Ascending aorta (tissue), 2 donors: ENCODE data around the gene CDR2. TPM values are rescaled to one million over a fixed set of nuclear protein-coding genes. Genes with fewer than 3 reads are reported as not detected.
A peak's percentile ranks its signal among the peaks of the same experiment; 100 is the strongest.

ENCODE experiments used
- DNase-seq, 2 donors: peaks; one replicate each; pipeline ENCODE4 v3.0.0-alpha.2; 2019; ENCODE audit warnings: low spot score in 2 of 2
- H3K27ac ChIP-seq, 2 donors: fragments of 200-600 bp; sonication (generic); one replicate each; pipeline ENCODE4 v1.5.1; 2016 to 2017; ENCODE audit warnings: mild to moderate bottlenecking in 1 of 2
- H3K27me3 ChIP-seq: fragments of 200-600 bp; sonication (generic); one replicate; pipeline ENCODE4 v1.5.1; 2017
- H3K36me3 ChIP-seq, 2 donors: fragments of 200-600 bp; sonication (generic); one replicate each; pipeline ENCODE4 v1.5.1; 2016
- H3K4me1 ChIP-seq, 2 donors: fragments of 200-600 bp; sonication (generic); one replicate each; pipeline ENCODE4 v1.5.1; 2016 to 2017; ENCODE audit warnings: mild to moderate bottlenecking in 1 of 2
- H3K4me3 ChIP-seq, 2 donors: fragments of 200-600 bp; sonication (generic); one replicate each; pipeline ENCODE4 v1.5.1; 2016 to 2017; ENCODE audit warnings: mild to moderate bottlenecking in 1 of 2
- H3K9me3 ChIP-seq, 2 donors: fragments of 200-600 bp; sonication (generic); one replicate each; pipeline ENCODE4 v1.5.1; 2016
- intact Hi-C: fragments of 100-400 bp; cut with DNase I; formaldehyde crosslinking; loops from one replicate; pipeline ENCODE4 v1.15.1; 2023
- total RNA-seq: library from RNA; depleted of rRNA; stranded (reverse); fragments of >200 nt; gene quantifications from one replicate; pipeline ENCODE4 v1.1.0, GENCODE V29; 2016
- TF ChIP-seq, protein P1 (sequence below), 3 experiments: fragments of 200-600 bp in 2 of 3; fragments of 450-650 bp in 1 of 3; sonication (generic) in 2 of 3; IDR thresholded peaks; one replicate each; pipeline ENCODE4 v1.5.1; 2016 to 2019; ENCODE audit warnings: antibody characterized with exemption in 3 of 3, mild to moderate bottlenecking in 1 of 3, moderate library complexity in 1 of 3

Gene CDR2
- 36.3 TPM for total RNA-seq

DNA sequence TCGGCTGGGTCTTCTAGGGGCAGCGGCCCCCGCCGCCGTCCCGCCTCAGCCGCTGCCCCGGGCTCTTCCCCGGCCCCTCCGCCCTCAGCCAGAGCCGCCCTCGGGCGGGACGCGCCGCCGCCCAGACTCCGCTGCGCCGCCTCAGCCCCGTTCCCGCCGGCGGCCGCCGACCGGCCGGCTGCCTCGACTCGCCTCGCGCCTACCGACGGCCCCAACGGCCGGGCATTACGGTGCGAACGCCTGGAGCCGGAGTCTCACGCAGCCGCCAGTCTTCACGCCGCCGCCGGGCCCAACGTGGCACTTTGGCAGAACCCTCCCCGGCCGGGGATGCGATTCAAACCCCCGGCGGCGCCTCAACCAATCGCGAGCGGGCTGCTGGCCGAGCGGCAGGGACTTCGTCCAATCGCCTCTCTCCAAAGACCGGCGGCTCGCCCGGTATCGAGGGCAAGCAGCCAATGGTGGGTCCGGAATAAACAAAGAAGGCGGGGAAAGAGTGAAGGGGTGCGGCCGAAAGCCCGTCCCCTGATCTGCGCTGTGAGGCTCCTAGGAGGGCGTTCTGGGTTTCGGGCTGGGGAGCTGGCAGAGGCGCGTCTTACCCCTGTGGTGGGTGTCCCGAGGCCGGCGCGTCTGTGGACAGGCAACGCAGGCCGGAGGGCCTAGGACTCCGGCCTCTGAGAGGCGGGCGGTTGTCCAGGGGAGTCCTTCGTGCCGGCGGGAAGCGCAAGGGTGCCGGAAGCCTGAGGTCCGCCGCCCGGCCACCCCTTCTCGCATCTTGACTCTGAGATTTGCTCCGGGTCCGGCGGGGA is at the start of gene CDR2:
Gene CDR2, minus strand, starts transcription at position 309 of the 806 bp plus-strand sequence. CDS start 310 bp downstream, outside the sequence.
- peak within 1 kb of the TSS; percentile 92 to 93 for H3K27ac ChIP-seq

DNA sequence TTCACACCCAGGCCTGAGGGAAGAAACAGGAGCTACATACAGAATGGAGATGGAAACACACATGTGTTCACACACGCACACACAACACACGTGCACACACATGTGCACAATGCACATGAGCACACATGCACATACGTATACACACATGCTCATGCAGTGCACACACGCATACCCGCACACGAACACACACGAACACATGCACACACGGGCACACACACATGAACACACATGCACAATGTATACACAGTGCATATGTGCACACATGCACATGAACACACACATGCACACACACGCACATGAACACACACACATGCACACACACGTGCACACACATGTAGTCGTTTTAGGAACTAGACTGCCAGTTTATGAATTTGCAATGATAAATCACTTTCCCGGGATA is 49.3 kb upstream of the CDR2 start:
- peaks cover 2 to 15% of the 10 kb centered on the region in 2 donors for H3K4me1 ChIP-seq
- peak overlapping the region in 1 of 2 donors; percentile 87 for H3K27ac ChIP-seq
- intact Hi-C loops = loop anchor here (2.0 kb wide), 1 partner anchor 49 kb away; the partner anchor contains the start of gene CDR2
- DNase-seq = no peak
- peaks cover 26 to 42% of the 10 kb centered on the region in 2 donors for H3K36me3 ChIP-seq
- TF ChIP-seq, protein P1, sequence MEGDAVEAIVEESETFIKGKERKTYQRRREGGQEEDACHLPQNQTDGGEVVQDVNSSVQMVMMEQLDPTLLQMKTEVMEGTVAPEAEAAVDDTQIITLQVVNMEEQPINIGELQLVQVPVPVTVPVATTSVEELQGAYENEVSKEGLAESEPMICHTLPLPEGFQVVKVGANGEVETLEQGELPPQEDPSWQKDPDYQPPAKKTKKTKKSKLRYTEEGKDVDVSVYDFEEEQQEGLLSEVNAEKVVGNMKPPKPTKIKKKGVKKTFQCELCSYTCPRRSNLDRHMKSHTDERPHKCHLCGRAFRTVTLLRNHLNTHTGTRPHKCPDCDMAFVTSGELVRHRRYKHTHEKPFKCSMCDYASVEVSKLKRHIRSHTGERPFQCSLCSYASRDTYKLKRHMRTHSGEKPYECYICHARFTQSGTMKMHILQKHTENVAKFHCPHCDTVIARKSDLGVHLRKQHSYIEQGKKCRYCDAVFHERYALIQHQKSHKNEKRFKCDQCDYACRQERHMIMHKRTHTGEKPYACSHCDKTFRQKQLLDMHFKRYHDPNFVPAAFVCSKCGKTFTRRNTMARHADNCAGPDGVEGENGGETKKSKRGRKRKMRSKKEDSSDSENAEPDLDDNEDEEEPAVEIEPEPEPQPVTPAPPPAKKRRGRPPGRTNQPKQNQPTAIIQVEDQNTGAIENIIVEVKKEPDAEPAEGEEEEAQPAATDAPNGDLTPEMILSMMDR (IDR thresholded peaks at IDR 0.05) = no peak
- no peaks in the 10 kb centered on the region for H3K27me3 ChIP-seq
- H3K4me3 ChIP-seq = no peak overlapping the region
- no peaks in the 10 kb centered on the region for H3K9me3 ChIP-seq

More for the DNA sequence above, at the start of gene CDR2:
- intact Hi-C loops = loop anchor here (2.0 to 10.0 kb wide), 5 partner anchors 50 to 870 kb away; partner anchors contain the start of gene POLR3E
- DNase-seq = peak; percentile 90 to 99
- H3K9me3 ChIP-seq = no peaks in the 10 kb centered on the region
- peaks cover 11 to 12% of the 10 kb centered on the region in 2 donors for H3K4me1 ChIP-seq
- H3K36me3 ChIP-seq = no peaks in the 10 kb centered on the region
- H3K4me3 ChIP-seq = peak within 1 kb of the TSS; percentile 97 to 98
- no peaks in the 10 kb centered on the region for H3K27me3 ChIP-seq
- TF ChIP-seq, protein P1 (IDR thresholded peaks at IDR 0.05) = no peak

DNA sequence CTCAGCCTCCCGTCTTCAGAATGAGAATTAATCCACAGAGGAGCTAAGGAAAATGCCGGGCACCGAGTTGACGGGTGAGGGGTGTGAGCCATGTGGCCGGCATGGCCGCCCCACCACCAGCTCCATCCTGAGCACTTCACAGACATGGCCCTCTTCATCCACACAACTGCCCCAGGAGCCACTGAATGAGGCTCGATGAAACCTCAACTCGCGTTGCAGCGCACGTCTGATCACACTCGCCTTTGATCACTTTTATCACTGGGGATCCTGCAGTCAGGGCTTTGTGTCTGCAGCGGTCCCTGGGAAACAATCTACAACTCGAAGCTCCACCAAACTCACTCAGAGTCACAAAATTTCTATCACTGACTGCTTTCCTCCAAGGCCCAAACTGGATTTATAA is 46.7 kb upstream of the CDR2 start:
- Histone ChIP-seq H3K4me1 (peaks cover 2 to 15% of the 10 kb centered on the region in 2 donors), H3K36me3 (peaks cover 14 to 25% of the 10 kb centered on the region in 2 donors), H3K4me3 (no peak overlapping the region), H3K27me3 (no peaks in the 10 kb centered on the region), H3K27ac (no peak overlapping the region), H3K9me3 (no peaks in the 10 kb centered on the region)
- intact Hi-C loops = no loop called here
- TF ChIP-seq, protein P1 (IDR thresholded peaks at IDR 0.05) = no peak
- DNase-seq = no peak

DNA sequence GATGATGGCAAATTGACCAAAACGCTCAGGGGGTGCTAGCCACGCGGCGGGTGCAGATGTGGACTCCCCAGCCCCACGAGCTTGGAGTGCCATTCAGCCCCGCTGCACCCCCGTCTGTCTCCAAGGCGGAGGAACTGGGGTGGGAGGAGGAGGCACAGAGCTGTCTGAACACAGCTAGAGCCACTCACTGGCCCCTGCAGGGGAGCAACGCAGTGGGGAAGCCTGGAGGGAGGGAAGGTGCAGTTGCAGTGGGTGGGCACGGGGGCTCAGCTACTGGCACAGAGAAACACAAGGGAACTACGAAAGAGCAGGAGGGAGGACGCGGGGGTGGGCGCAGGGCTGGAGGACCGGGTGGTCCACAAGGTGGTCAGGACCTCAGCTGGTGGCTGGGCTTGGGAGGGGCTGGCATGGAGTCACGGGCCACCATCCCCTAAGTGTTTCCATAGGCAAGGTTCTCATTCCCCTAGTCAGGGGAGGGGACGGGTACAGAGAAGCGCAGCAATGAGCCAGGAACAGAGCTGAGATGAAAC is 46.3 kb upstream of the CDR2 start:
- no peak overlapping the region for H3K27ac ChIP-seq
- H3K36me3 ChIP-seq = peaks cover 14 to 25% of the 10 kb centered on the region in 2 donors
- H3K4me3 ChIP-seq = no peak overlapping the region
- intact Hi-C loops = no loop called here
- peaks cover 2 to 15% of the 10 kb centered on the region in 2 donors for H3K4me1 ChIP-seq
- H3K27me3 ChIP-seq = no peaks in the 10 kb centered on the region
- H3K9me3 ChIP-seq = no peaks in the 10 kb centered on the region
- TF ChIP-seq, protein P1 (IDR thresholded peaks at IDR 0.05) = no peak
- DNase-seq = no peak

DNA sequence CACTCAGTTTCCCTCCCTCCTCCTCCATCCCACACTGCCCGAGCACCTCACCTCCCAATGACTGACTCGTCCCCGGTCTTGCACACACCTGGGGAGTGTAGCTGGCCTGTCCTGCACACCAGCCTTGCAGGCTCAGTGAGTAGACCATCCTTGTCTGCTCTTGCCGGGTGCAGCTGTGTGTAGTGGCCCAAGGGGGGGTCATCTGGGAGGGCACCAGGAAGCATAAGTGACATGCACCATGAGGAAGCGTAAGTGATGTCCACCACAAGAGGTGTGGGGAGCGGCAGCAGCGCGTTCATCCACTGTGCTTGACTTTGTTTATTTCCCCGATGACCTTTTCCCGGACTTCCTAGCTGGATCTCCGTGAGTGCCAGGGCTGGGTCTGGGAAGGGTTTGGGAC is 45.5 kb upstream of the CDR2 start:
- TF ChIP-seq, protein P1 (IDR thresholded peaks at IDR 0.05) = no peak
- H3K27me3 ChIP-seq = no peaks in the 10 kb centered on the region
- H3K4me3 ChIP-seq = no peak overlapping the region
- H3K36me3 ChIP-seq = peaks cover 14 to 25% of the 10 kb centered on the region in 2 donors
- no peak for DNase-seq
- no peak overlapping the region for H3K27ac ChIP-seq
- no peaks in the 10 kb centered on the region for H3K9me3 ChIP-seq
- intact Hi-C loops = no loop called here
- H3K4me1 ChIP-seq = peaks cover 2 to 8% of the 10 kb centered on the region in 2 donors
